Fibroblast of lung (primary cell): ENCODE results near the gene COG5. TPM values are rescaled to one million over a fixed set of nuclear protein-coding genes. Genes with fewer than 3 reads are reported as not detected.

ENCODE experiments used
- DNase-seq, 2 donors: peaks; one replicate each; pipeline versions ENCODE4 v3.0.0 to v3.0.0-alpha.2; 2010; ENCODE audit warnings: low read depth in 2 of 2
- H2AFZ ChIP-seq: 2 replicates; pipeline ENCODE4 v1.5.1; 2012; ENCODE audit warnings: low read length, control low read depth, inconsistent platforms
- H3K27ac ChIP-seq: 2 replicates; pipeline ENCODE4 v1.5.1; 2011; ENCODE audit warnings: low read length, control low read depth; ENCODE audit not compliant: insufficient read depth
- H3K27me3 ChIP-seq: 2 replicates; pipeline ENCODE4 v1.5.1; 2011; ENCODE audit warnings: mild to moderate bottlenecking, low read length; ENCODE audit not compliant: control insufficient read depth, insufficient read depth
- H3K36me3 ChIP-seq: 2 replicates; pipeline ENCODE4 v1.5.1; 2011; ENCODE audit warnings: low read length; ENCODE audit not compliant: control insufficient read depth, insufficient read depth
- H3K4me1 ChIP-seq: 2 replicates; pipeline ENCODE4 v1.5.1; 2011; ENCODE audit warnings: low read length; ENCODE audit not compliant: control insufficient read depth, insufficient read depth; ENCODE audit errors: extremely low read depth
- H3K4me2 ChIP-seq: 2 replicates; pipeline ENCODE4 v1.5.1; 2011; ENCODE audit warnings: low read length, control low read depth; ENCODE audit not compliant: insufficient read depth; ENCODE audit errors: extremely low read depth
- H3K4me3 ChIP-seq, 4 experiments: fragments of 200-600 bp in 1 of 4; sonication (generic) in 1 of 4; replicated peaks in 1 of 4; 2 replicates each; pipeline ENCODE4 v1.5.1; 2011 to 2016; ENCODE audit warnings: low read length in 4 of 4, low read depth in 3 of 4, mild to moderate bottlenecking in 3 of 4, control low read depth in 2 of 4, inconsistent platforms in 1 of 4, mixed read lengths in 1 of 4; ENCODE audit not compliant: insufficient read depth in 1 of 4; ENCODE audit errors: control extremely low read depth in 1 of 4
- H3K79me2 ChIP-seq: 2 replicates; pipeline ENCODE4 v1.5.1; 2012; ENCODE audit warnings: mild to moderate bottlenecking, low read length, inconsistent platforms; ENCODE audit not compliant: control insufficient read depth, insufficient read depth
- H3K9ac ChIP-seq: 2 replicates; pipeline ENCODE4 v1.5.1; 2011; ENCODE audit warnings: mild to moderate bottlenecking, low read length, control low read depth; ENCODE audit not compliant: insufficient read depth
- H3K9me3 ChIP-seq: 2 replicates; pipeline ENCODE4 v1.5.1; 2012; ENCODE audit warnings: low read depth, low read length; ENCODE audit not compliant: control insufficient read depth, insufficient read depth
- H4K20me1 ChIP-seq: 2 replicates; pipeline ENCODE4 v1.5.1; 2011; ENCODE audit warnings: low read length; ENCODE audit not compliant: control insufficient read depth, insufficient read depth; ENCODE audit errors: extremely low read depth
- CTCF ChIP-seq, 2 donors: IDR thresholded peaks in 1 of 2; conservative IDR thresholded peaks in 1 of 2; 1 replicate in 1 of 2; 2 replicates in 1 of 2; pipeline ENCODE4 v1.5.1; 2011 to 2012; ENCODE audit warnings: low read length in 2 of 2, control low read depth in 1 of 2, inconsistent platforms in 1 of 2, low read depth in 1 of 2, mild to moderate bottlenecking in 1 of 2
- EZH2 ChIP-seq: IDR thresholded peaks from 2 replicates; pipeline ENCODE4 v1.5.1; 2012; ENCODE audit warnings: low read length, control low read depth, mild to moderate bottlenecking; ENCODE audit errors: missing control alignments
- polyA plus RNA-seq, 2 donors: library from polyadenylated mRNA; depleted of rRNA in 1 of 2; stranded (reverse) in 1 of 2; unstranded in 1 of 2; fragments of >200 nt; gene quantifications; 2 replicates each; pipeline ENCODE4 v1.2.1, GENCODE V29; 2011 to 2012; ENCODE audit warnings: missing spikeins in 1 of 2
- total RNA-seq: library from RNA; depleted of rRNA; stranded (reverse); fragments of >200 nt; gene quantifications from 2 replicates; pipeline ENCODE4 v1.2.1, GENCODE V29; 2014

The COG5 gene
- total and polyA plus RNA-seq, 2 donors (not counting 1 experiment from before 2014, with no cell fraction given) = 34.5 to 40.3 TPM

GRCh38 chr7:107396081-107396480 lies 167.6 kb downstream of the COG5 start:
- no peaks in the 10 kb centered on the region for H3K27me3 ChIP-seq
- H3K27ac ChIP-seq = no peak overlapping the region
- H2AFZ ChIP-seq = no peak overlapping the region
- no peaks in the 10 kb centered on the region for H3K4me1 ChIP-seq
- no peaks in the 10 kb centered on the region for H3K79me2 ChIP-seq
- H3K9me3 ChIP-seq = no peaks in the 10 kb centered on the region
- H3K9ac ChIP-seq = no peak overlapping the region
- TF ChIP-seq CTCF (conservative IDR thresholded peaks at IDR 0.05 in 1 of 2, IDR thresholded peaks at IDR 0.05 in 1 of 2; ENCODE audit: low read depth in 1 of 2, low read length in 2 of 2) = no peak
- no peak for TF ChIP-seq EZH2
- no peak for DNase-seq
- no peak overlapping the region for H3K4me2 ChIP-seq
- no peaks in the 10 kb centered on the region for H4K20me1 ChIP-seq
- H3K4me3 ChIP-seq = no peak overlapping the region
- no peaks in the 10 kb centered on the region for H3K36me3 ChIP-seq

GRCh38 chr7:107394831-107395230 lies 168.9 kb downstream of the COG5 start:
- no peak overlapping the region for H3K4me3 ChIP-seq
- no peaks in the 10 kb centered on the region for H3K4me1 ChIP-seq
- DNase-seq = peak; percentile 30 to 74
- TF ChIP-seq EZH2 = no peak
- TF ChIP-seq CTCF (conservative IDR thresholded peaks at IDR 0.05 in 1 of 2, IDR thresholded peaks at IDR 0.05 in 1 of 2; ENCODE audit: low read depth in 1 of 2, low read length in 2 of 2) = no peak
- no peak overlapping the region for H3K9ac ChIP-seq
- H4K20me1 ChIP-seq = no peaks in the 10 kb centered on the region
- no peak overlapping the region for H3K27ac ChIP-seq
- H2AFZ ChIP-seq = no peak overlapping the region
- H3K27me3 ChIP-seq = no peaks in the 10 kb centered on the region
- H3K4me2 ChIP-seq = no peak overlapping the region
- H3K9me3 ChIP-seq = no peaks in the 10 kb centered on the region
- H3K36me3 ChIP-seq = no peaks in the 10 kb centered on the region
- no peaks in the 10 kb centered on the region for H3K79me2 ChIP-seq

GRCh38 chr7:107394276-107394675 lies 169.4 kb downstream of the COG5 start:
- Histone ChIP-seq H3K4me1 (no peaks in the 10 kb centered on the region), H3K9ac (no peak overlapping the region), H4K20me1 (no peaks in the 10 kb centered on the region), H3K4me2 (no peak overlapping the region), H3K4me3 (no peak overlapping the region), H2AFZ (no peak overlapping the region), H3K27ac (no peak overlapping the region), H3K9me3 (no peaks in the 10 kb centered on the region), H3K79me2 (no peaks in the 10 kb centered on the region), H3K36me3 (no peaks in the 10 kb centered on the region), H3K27me3 (no peaks in the 10 kb centered on the region)
- TF ChIP-seq EZH2 (no peak), CTCF (conservative IDR thresholded peaks at IDR 0.05 in 1 of 2, IDR thresholded peaks at IDR 0.05 in 1 of 2; ENCODE audit: low read depth in 1 of 2, low read length in 2 of 2) (no peak)
- peak; percentile 10 to 23 for DNase-seq
